SK-N-SH (cell line): ENCODE data around the gene SHLD2.
"Not testable (repeated sequence)": the region's sequence is repeated elsewhere in the genome, so short reads cannot be mapped to it uniquely, and the experiment has no call there.

ENCODE experiments used
- CTCF ChIP-seq: fragments of 200-600 bp; sonication (generic); IDR thresholded peaks from 2 replicates; pipeline ENCODE4 v1.6.1; 2017; ENCODE audit warnings: antibody characterized with exemption, mild to moderate bottlenecking, moderate library complexity
- EP300 ChIP-seq, 2 experiments: IDR thresholded peaks; 2 replicates each; pipeline versions ENCODE4 v1.4.0 to v1.6.1; 2012; ENCODE audit warnings: borderline replicate concordance in 1 of 2, low read depth in 1 of 2, low read length in 1 of 2
- FOXJ3 ChIP-seq: sonication (generic); formaldehyde crosslinking; IDR thresholded peaks from 2 replicates; pipeline ENCODE4 v1.5.1; 2020; ENCODE audit warnings: mild to moderate bottlenecking, missing genetic modification reagents
- MEF2A ChIP-seq: IDR thresholded peaks from 2 replicates; pipeline ENCODE4 v1.4.0; 2012; ENCODE audit warnings: low read depth, borderline replicate concordance
- POLR2AphosphoS5 ChIP-seq: IDR thresholded peaks from 2 replicates; pipeline ENCODE4 v1.6.1; 2012; ENCODE audit warnings: low read depth, low read length
- RCOR1 ChIP-seq: fragments of 150-350 bp; IDR thresholded peaks from 2 replicates; pipeline ENCODE4 v1.6.1; 2017; ENCODE audit warnings: antibody characterized with exemption, low read length
- TAF1 ChIP-seq: IDR thresholded peaks from 2 replicates; pipeline ENCODE4 v1.6.1; 2012; ENCODE audit warnings: low read depth, mild to moderate bottlenecking, low read length, moderate library complexity, borderline replicate concordance
- USF2 ChIP-seq: fragments of 150-350 bp; IDR thresholded peaks from 2 replicates; pipeline ENCODE4 v1.6.1; 2017; ENCODE audit warnings: antibody characterized with exemption, low read length, low read depth, borderline replicate concordance
- YY1 ChIP-seq: IDR thresholded peaks from 2 replicates; pipeline ENCODE4 v1.4.0; 2012; ENCODE audit warnings: low read depth, mild to moderate bottlenecking
- ZBTB33 ChIP-seq: IDR thresholded peaks from 2 replicates; pipeline ENCODE4 v1.4.0; 2012; ENCODE audit warnings: low read depth, borderline replicate concordance

GRCh38 chr10:87143109-87143418, 48.1 kb downstream of the SHLD2 start:
- TF ChIP-seq EP300 (IDR thresholded peaks at IDR 0.05; ENCODE audit: borderline replicate concordance in 1 of 2, low read depth in 1 of 2, low read length in 1 of 2); CTCF; ZBTB33; MEF2A; POLR2AphosphoS5; FOXJ3 (CRISPR knock-in tag); USF2; TAF1; RCOR1; YY1: not testable (repeated sequence)
